Fibroblast of skin of abdomen (primary cell): Measurements from ENCODE around the gene SETDB2.

Experiments
- DNase-seq: peaks from one replicate; pipeline ENCODE4 v3.0.0-alpha.2; 2013

SETDB2 gene

GRCh38 chr13:49533011-49533410 lies 88.9 kb downstream of the SETDB2 start:
- DNase-seq, result no peak

GRCh38 chr13:49533591-49534269 lies 89.7 kb downstream of the SETDB2 start:
- no peak for DNase-seq

- no peak for DNase-seq
These were observed 92.2 kb downstream of the SETDB2 start for GRCh38 chr13:49536144-49536873.

GRCh38 chr13:49538404-49538803 lies 94.3 kb downstream of the SETDB2 start:
- no peak for DNase-seq

- peak; percentile 5 for DNase-seq
These were observed 95.2 kb downstream of the SETDB2 start for GRCh38 chr13:49539313-49539712.

- DNase-seq, result no peak
These were observed 95.7 kb downstream of the SETDB2 start for GRCh38 chr13:49539746-49540145.

- peak; percentile 5 for DNase-seq
These were observed 96.5 kb downstream of the SETDB2 start for GRCh38 chr13:49540552-49540951.

- DNase-seq, result no peak
These were observed 99.6 kb downstream of the SETDB2 start for GRCh38 chr13:49543656-49544055.
